Upper lobe of left lung (tissue), 4 donors: ENCODE data around the gene WRNIP1.

Experiments
- EP300 ChIP-seq, 4 donors: sonication (generic); formaldehyde crosslinking; IDR thresholded peaks; one replicate each; pipeline ENCODE4 v1.5.1; 2017; ENCODE audit warnings: antibody characterized with exemption in 4 of 4, control low read depth in 2 of 4
- POLR2A ChIP-seq, 4 donors: fragments of 450-650 bp; IDR thresholded peaks; one replicate each; pipeline ENCODE4 v1.5.1; 2016 to 2017; ENCODE audit warnings: antibody characterized with exemption in 4 of 4, mild to moderate bottlenecking in 2 of 4
- POLR2AphosphoS5 ChIP-seq, 2 donors: sonication (generic); formaldehyde crosslinking; IDR thresholded peaks; one replicate each; pipeline ENCODE4 v1.5.1; 2017; ENCODE audit warnings: antibody characterized with exemption in 2 of 2
- TF ChIP-seq, protein P1 (sequence below), 6 experiments: fragments of 450-650 bp in 4 of 6; fragments of 200-600 bp in 2 of 6; sonication (generic) in 2 of 6; IDR thresholded peaks; one replicate each; pipeline ENCODE4 v1.5.1; 2016 to 2019; ENCODE audit warnings: antibody characterized with exemption in 6 of 6

- TF ChIP-seq, protein P1, sequence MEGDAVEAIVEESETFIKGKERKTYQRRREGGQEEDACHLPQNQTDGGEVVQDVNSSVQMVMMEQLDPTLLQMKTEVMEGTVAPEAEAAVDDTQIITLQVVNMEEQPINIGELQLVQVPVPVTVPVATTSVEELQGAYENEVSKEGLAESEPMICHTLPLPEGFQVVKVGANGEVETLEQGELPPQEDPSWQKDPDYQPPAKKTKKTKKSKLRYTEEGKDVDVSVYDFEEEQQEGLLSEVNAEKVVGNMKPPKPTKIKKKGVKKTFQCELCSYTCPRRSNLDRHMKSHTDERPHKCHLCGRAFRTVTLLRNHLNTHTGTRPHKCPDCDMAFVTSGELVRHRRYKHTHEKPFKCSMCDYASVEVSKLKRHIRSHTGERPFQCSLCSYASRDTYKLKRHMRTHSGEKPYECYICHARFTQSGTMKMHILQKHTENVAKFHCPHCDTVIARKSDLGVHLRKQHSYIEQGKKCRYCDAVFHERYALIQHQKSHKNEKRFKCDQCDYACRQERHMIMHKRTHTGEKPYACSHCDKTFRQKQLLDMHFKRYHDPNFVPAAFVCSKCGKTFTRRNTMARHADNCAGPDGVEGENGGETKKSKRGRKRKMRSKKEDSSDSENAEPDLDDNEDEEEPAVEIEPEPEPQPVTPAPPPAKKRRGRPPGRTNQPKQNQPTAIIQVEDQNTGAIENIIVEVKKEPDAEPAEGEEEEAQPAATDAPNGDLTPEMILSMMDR (IDR thresholded peaks at IDR 0.05): no peak
- TF ChIP-seq POLR2AphosphoS5 (IDR thresholded peaks at IDR 0.05) (no peak), POLR2A (IDR thresholded peaks at IDR 0.05) (no peak), EP300 (IDR thresholded peaks at IDR 0.05) (no peak)
Observed at GRCh38 chr6:2725364-2725988, 39.7 kb upstream of the WRNIP1 start.
